Activated CD8-positive, alpha-beta T cell treated with anti-CD3 and anti-CD28 coated beads for 36 hours (primary cell): ENCODE measurements around the gene CELA1. TPM values are rescaled to one million over a fixed set of nuclear protein-coding genes. Genes with fewer than 3 reads are reported as not detected.
A peak's percentile ranks its signal among the peaks of the same experiment; 100 is the strongest.

Source experiments
- ATAC-seq: fragments of 200-7000 bp; cut with Tn5 transposase; one replicate; pipeline ENCODE4 v1.10.0; 2021; ENCODE audit warnings: mild to moderate bottlenecking, moderate library complexity
- CTCF ChIA-PET: fragments of 350-600 bp; sonication (Branson Sonifier 250); formaldehyde crosslinking; loops from one replicate; lab custom pipeline; 2021; ENCODE audit warnings: antibody characterized with exemption; lab: Charles Lee
- POLR2A ChIA-PET: fragments of 350-600 bp; sonication (Branson Sonifier 250); formaldehyde crosslinking; loops from one replicate; lab custom pipeline; 2021; ENCODE audit warnings: antibody characterized with exemption; lab: Charles Lee
- DNase-seq: peaks from one replicate; pipeline ENCODE4 v3.0.0-alpha.2; 2020
- H3K27ac Mint-ChIP-seq: one replicate; pipeline ENCODE4 v1.8.0; 2021; ENCODE audit warnings: mild to moderate bottlenecking, mixed read lengths
- H3K27me3 Mint-ChIP-seq: one replicate; pipeline ENCODE4 v1.8.0; 2021; ENCODE audit warnings: mixed read lengths
- H3K36me3 Mint-ChIP-seq: one replicate; pipeline ENCODE4 v1.8.0; 2021; ENCODE audit warnings: low read depth, mixed read lengths
- H3K4me1 Mint-ChIP-seq: one replicate; pipeline ENCODE4 v1.8.0; 2021; ENCODE audit warnings: low read depth, mixed read lengths
- H3K4me3 Mint-ChIP-seq: one replicate; pipeline ENCODE4 v1.8.0; 2021; ENCODE audit warnings: mild to moderate bottlenecking, moderate library complexity, mixed read lengths
- H3K9me3 Mint-ChIP-seq: one replicate; pipeline ENCODE4 v1.8.0; 2021; ENCODE audit warnings: mixed read lengths
- intact Hi-C: fragments of 100-400 bp; cut with micrococcal nuclease; formaldehyde crosslinking; loops from one replicate; pipeline ENCODE4 v1.10.0; 2022
- total RNA-seq, 2 experiments: library from RNA; stranded (reverse); gene quantifications; one replicate each; pipeline ENCODE4 v1.2.3, GENCODE V29; 2021
- TF ChIP-seq, protein P1 (sequence below): fragments of 200-600 bp; IDR thresholded peaks from one replicate; pipeline ENCODE4 v1.8.0; 2022; ENCODE audit warnings: antibody characterized with exemption, mild to moderate bottlenecking

CELA1 gene
- total RNA-seq, 2 experiments from 2014 or later = 0.29 TPM; not detected in 1

DNA sequence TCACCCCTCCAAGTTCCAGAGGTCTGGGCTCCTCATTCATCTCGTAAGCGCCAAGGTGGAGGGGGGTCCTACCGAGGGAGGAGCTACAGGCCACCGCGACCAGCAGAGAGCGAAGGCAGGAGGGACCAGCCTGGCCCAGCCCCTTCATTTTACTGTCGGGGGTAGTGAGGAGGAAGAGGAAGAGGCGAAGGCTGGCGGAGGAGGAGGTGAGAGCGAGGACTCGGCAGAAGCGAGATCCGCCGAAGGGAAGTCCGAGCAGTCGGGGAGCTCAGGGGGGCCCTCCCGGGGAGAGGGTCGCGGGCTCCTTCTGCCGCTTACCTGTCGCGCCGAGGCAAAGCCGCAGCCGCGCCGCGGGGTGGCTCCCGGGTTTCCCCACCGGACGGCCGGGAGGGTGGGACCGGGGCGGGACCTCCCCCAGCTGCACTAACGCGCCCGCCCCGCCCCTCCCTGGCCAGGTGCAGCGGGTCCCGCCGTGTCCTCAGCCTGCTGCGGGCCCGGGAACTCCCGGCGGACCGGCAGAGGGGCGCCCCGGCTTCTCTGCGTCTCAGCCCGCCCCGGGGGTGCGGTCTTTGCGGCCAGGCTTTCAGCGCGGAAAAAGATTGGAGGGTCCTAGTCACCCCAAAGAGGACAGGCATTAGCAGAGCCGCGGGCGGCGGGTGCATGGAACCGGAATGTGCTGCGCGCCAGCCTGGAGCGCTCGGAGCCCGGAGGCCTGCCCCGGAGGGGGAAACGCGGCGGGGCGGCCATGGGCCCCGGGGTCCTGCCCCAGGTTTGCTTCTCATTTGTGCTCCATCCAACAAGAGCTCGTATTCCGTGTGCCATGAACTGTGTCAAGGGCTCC, 45.0 kb upstream of the CELA1 start, which contains the start of gene GALNT6:
TSS of gene GALNT6 (minus strand) at position 124 of the 841 bp plus-strand sequence. CDS start 11,625 bp downstream, outside the sequence.
- peak; percentile 47 for ATAC-seq
- Mint-ChIP-seq H3K4me1 (peaks cover 74% of the 10 kb centered on the region), H3K36me3 (peaks cover 7% of the 10 kb centered on the region), H3K9me3 (no peaks in the 10 kb centered on the region), H3K27me3 (no peaks in the 10 kb centered on the region), H3K4me3 (peak within 1 kb of the TSS; percentile 89), H3K27ac (peak within 1 kb of the TSS; percentile 78)
- peak; percentile 75 for DNase-seq
- POLR2A ChIA-PET = interaction anchor here (0.6 to 4.6 kb wide), 7 partner anchors 9 to 429 kb away, joined by 3 to 30 read pairs (median 4); no protein-coding TSS in a partner anchor
- CTCF ChIA-PET = no interaction called here
- TF ChIP-seq, protein P1, sequence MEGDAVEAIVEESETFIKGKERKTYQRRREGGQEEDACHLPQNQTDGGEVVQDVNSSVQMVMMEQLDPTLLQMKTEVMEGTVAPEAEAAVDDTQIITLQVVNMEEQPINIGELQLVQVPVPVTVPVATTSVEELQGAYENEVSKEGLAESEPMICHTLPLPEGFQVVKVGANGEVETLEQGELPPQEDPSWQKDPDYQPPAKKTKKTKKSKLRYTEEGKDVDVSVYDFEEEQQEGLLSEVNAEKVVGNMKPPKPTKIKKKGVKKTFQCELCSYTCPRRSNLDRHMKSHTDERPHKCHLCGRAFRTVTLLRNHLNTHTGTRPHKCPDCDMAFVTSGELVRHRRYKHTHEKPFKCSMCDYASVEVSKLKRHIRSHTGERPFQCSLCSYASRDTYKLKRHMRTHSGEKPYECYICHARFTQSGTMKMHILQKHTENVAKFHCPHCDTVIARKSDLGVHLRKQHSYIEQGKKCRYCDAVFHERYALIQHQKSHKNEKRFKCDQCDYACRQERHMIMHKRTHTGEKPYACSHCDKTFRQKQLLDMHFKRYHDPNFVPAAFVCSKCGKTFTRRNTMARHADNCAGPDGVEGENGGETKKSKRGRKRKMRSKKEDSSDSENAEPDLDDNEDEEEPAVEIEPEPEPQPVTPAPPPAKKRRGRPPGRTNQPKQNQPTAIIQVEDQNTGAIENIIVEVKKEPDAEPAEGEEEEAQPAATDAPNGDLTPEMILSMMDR = no peak
- intact Hi-C loops = no loop called here

DNA sequence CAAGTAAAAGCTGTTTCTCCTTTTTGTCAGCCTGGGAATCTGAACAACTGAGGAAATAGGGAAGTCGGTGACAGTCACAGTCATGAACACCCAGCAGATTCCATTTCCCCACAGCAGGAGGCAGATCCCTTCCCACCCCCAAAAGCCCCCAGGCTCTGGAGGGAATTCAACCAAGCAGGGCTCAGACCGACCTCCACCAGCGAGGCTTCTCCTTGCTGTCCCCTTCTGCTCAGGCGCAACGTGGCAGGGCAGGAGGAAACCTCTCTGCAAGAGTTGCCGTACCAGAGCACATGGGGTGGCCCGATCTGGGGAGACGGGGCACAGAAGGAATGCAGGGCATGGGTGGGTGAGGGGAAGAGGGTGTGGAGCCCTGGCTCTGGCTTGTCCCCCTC, 44.4 kb upstream of the CELA1 start:
- intact Hi-C loops = no loop called here
- ATAC-seq (peak; percentile 19), DNase-seq (peak; percentile 55)
- Mint-ChIP-seq H3K36me3 (peaks cover 7% of the 10 kb centered on the region), H3K27me3 (no peaks in the 10 kb centered on the region), H3K4me1 (peaks cover 73% of the 10 kb centered on the region), H3K4me3 (peak overlapping the region; percentile 89), H3K9me3 (no peaks in the 10 kb centered on the region), H3K27ac (peak overlapping the region; percentile 78)
- CTCF ChIA-PET = interaction anchor here (1.2 kb wide), 1 partner anchor 429 kb away, joined by 4 read pairs; no protein-coding TSS in a partner anchor
- POLR2A ChIA-PET = interaction anchor here (0.6 to 4.6 kb wide), 6 partner anchors 8 to 429 kb away, joined by 3 to 30 read pairs (median 4); no protein-coding TSS in a partner anchor
- TF ChIP-seq, protein P1 = no peak

DNA sequence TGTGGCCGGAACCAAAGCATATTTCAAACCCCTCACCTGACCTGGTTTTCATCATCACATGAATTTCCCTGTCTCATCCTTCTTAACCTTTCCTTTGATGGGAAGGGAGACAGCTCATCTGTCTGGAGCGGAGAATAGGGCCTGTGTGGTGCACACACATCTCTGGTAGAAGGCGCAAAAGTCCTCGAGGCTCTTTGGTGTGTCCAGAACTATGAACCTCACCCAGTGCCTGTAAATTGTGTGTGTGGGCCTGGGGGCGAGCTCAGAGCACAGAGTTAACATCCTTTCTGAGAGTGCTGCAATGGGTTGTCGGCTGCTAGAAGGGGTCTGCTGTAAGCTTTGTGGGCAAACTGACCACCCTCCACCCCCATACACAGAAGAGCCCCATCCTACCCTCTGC, 44.0 kb upstream of the CELA1 start:
- Mint-ChIP-seq H3K27me3 (no peaks in the 10 kb centered on the region), H3K4me3 (peak overlapping the region; percentile 89), H3K4me1 (peaks cover 69% of the 10 kb centered on the region), H3K36me3 (peaks cover 8% of the 10 kb centered on the region), H3K9me3 (no peaks in the 10 kb centered on the region), H3K27ac (peak overlapping the region; percentile 78)
- ChIA-PET POLR2A (interaction anchor here (1.0 to 4.6 kb wide), 4 partner anchors 18 to 430 kb away, joined by 3 to 30 read pairs (median 5); no protein-coding TSS in a partner anchor), CTCF (interaction anchor here (1.2 kb wide), 1 partner anchor 429 kb away, joined by 4 read pairs; no protein-coding TSS in a partner anchor)
- TF ChIP-seq, protein P1 = no peak
- ATAC-seq (no peak), DNase-seq (no peak)
- intact Hi-C loops = no loop called here

DNA sequence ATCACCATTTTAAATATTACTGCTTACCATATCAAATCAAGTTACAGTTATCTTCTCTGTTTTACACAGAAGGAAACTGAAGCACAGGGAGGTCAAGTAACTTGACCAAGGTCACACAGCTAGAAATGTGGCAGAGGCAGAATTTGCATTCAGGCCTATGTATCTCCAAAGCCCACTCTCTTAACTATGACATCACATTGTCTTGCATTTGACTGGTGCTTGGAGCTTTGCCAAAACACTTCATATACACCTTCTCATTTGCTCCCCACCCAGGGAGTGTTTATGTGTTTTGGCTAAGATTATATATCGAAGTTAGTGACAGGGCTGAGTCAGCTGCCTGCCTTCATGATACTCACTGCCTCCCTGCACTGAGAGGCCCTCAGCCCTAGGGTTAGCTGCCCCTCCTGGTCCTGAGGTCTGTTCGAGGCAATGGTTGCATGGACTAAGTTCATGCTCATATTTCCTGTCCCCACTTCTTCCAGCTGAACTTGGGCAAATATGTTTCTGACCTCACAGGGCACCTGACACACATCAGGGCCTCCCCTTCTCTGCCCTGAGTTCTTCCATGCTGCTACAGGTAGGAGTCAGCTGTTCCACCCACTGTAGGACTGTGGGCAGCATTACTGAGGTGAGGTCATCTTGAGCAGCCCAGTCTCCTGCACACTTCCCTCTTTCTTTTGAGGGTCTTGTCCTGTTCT, 43.0 kb upstream of the CELA1 start:
- CTCF ChIA-PET = interaction anchor here (0.8 to 1.2 kb wide), 3 partner anchors 17 to 430 kb away, joined by 3 to 4 read pairs (median 3); no protein-coding TSS in a partner anchor
- Mint-ChIP-seq H3K9me3 (no peaks in the 10 kb centered on the region), H3K4me3 (peak overlapping the region; percentile 11), H3K4me1 (peaks cover 59% of the 10 kb centered on the region), H3K27me3 (no peaks in the 10 kb centered on the region), H3K27ac (peak overlapping the region; percentile 65), H3K36me3 (peaks cover 9% of the 10 kb centered on the region)
- intact Hi-C loops = no loop called here
- POLR2A ChIA-PET = interaction anchor here (4.6 kb wide), 1 partner anchor 17 kb away, joined by 30 read pairs; no protein-coding TSS in a partner anchor
- TF ChIP-seq, protein P1 = no peak
- DNase-seq = peak; percentile 70
- ATAC-seq = peak; percentile 40
